ENCODE measurements around the gene PLEKHD1. TPM values are rescaled to one million over a fixed set of nuclear protein-coding genes. Genes with fewer than 3 reads are reported as not detected.

PLEKHD1 gene
- total and polyA plus RNA-seq, 4 donors, result 0.05 to 0.08 (median 0.06) TPM; not detected in 1

- no peak for TF ChIP-seq CTCF (IDR thresholded peaks at IDR 0.05; ENCODE audit: low read depth, low read length, missing input control)
Observed at GRCh38 chr14:69493038-69493437, 8.5 kb downstream of the PLEKHD1 start (continued).

- WGBS, result 58% methylated on average over 3 of the region's 3 CpGs
Observed at GRCh38 chr14:69493791-69494190, 9.3 kb downstream of the PLEKHD1 start.

More at GRCh38 chr14:69493791-69494190, 9.3 kb downstream of the PLEKHD1 start:
- H3K9ac ChIP-seq (ENCODE audit: low read depth in 1 of 2, low read length in 2 of 2), result no peak overlapping the region
- H3K27me3 ChIP-seq (ENCODE audit: control insufficient read depth in 4 of 4, insufficient read depth in 4 of 4, low read length in 3 of 4), result no peaks in the 10 kb centered on the region
- no peaks in the 10 kb centered on the region for H3K4me1 ChIP-seq (ENCODE audit: control insufficient read depth in 4 of 4, insufficient read depth in 4 of 4, low read length in 3 of 4)
- H3K4me3 ChIP-seq (ENCODE audit: low read depth in 1 of 3, low read length in 3 of 3), result no peak overlapping the region
- H3K9me3 ChIP-seq (ENCODE audit: control insufficient read depth in 4 of 4, low read length in 3 of 4), result no peaks in the 10 kb centered on the region
- TF ChIP-seq HNF4A (conservative IDR thresholded peaks at IDR 0.05) (no peak), TAF1 (conservative IDR thresholded peaks at IDR 0.05) (no peak), YY1 (IDR thresholded peaks at IDR 0.05) (no peak), JUND (IDR thresholded peaks at IDR 0.05) (no peak), CTCF (IDR thresholded peaks at IDR 0.05; ENCODE audit: low read depth, low read length, missing input control) (no peak), ZBTB33 (IDR thresholded peaks at IDR 0.05) (no peak), NR2F2 (IDR thresholded peaks at IDR 0.05) (no peak), RAD21 (IDR thresholded peaks at IDR 0.05) (no peak), ATF3 (IDR thresholded peaks at IDR 0.05) (no peak), RXRA (IDR thresholded peaks at IDR 0.05) (no peak), GABPA (IDR thresholded peaks at IDR 0.05 in 1 of 2, conservative IDR thresholded peaks at IDR 0.05 in 1 of 2) (no peak), EGR1 (IDR thresholded peaks at IDR 0.05; ENCODE audit: low read depth in 2 of 2) (no peak), HNF4G (IDR thresholded peaks at IDR 0.05) (no peak), FOXA1 (IDR thresholded peaks at IDR 0.05) (no peak), SP1 (IDR thresholded peaks at IDR 0.05) (no peak), FOXA2 (IDR thresholded peaks at IDR 0.05) (no peak), REST (IDR thresholded peaks at IDR 0.05) (no peak), MAX (IDR thresholded peaks at IDR 0.05) (no peak)
- no peak for DNase-seq (ENCODE audit: low spot score)
- no peak overlapping the region for H3K27ac ChIP-seq (ENCODE audit: low read depth in 1 of 2, low read length in 2 of 2)
- no peaks in the 10 kb centered on the region for H3K36me3 ChIP-seq (ENCODE audit: control insufficient read depth in 4 of 4, insufficient read depth in 3 of 4, low read depth in 1 of 4, low read length in 3 of 4)

Data from liver (tissue), 9 donors.